ENCODE measurements around the gene PZP. TPM values are rescaled to one million over a fixed set of nuclear protein-coding genes. Genes with fewer than 3 reads are reported as not detected.

PZP gene
- total and polyA plus RNA-seq, 5 experiments from 2014 or later, result 0.29 TPM; not detected in 4

- no peaks in the 10 kb centered on the region for H3K9me3 Mint-ChIP-seq
- H3K27me3 Mint-ChIP-seq, result no peaks in the 10 kb centered on the region
- no peaks in the 10 kb centered on the region for H3K4me1 Mint-ChIP-seq
- H3K27ac Mint-ChIP-seq, result no peak overlapping the region
- DNase-seq (no peak), ATAC-seq (no peak)
- POLR2A ChIA-PET, result no interaction called here
- no peak overlapping the region for H3K4me3 Mint-ChIP-seq
- peaks cover 0 to 4% (median 2%) of the 10 kb centered on the region in 3 donors for H3K36me3 Mint-ChIP-seq
Measured at GRCh38 chr12:9106610-9107541, 101.3 kb downstream of the PZP start.

- peaks cover 0 to 4% (median 2%) of the 10 kb centered on the region in 3 donors for H3K36me3 Mint-ChIP-seq
- DNase-seq (no peak), ATAC-seq (no peak)
- no peaks in the 10 kb centered on the region for H3K9me3 Mint-ChIP-seq
- no peak overlapping the region for H3K4me3 Mint-ChIP-seq
- no peaks in the 10 kb centered on the region for H3K27me3 Mint-ChIP-seq
- no peaks in the 10 kb centered on the region for H3K4me1 Mint-ChIP-seq
- no peak overlapping the region for H3K27ac Mint-ChIP-seq
- POLR2A ChIA-PET, result no interaction called here
Measured at GRCh38 chr12:9106067-9106466, 102.1 kb downstream of the PZP start.

DNA sequence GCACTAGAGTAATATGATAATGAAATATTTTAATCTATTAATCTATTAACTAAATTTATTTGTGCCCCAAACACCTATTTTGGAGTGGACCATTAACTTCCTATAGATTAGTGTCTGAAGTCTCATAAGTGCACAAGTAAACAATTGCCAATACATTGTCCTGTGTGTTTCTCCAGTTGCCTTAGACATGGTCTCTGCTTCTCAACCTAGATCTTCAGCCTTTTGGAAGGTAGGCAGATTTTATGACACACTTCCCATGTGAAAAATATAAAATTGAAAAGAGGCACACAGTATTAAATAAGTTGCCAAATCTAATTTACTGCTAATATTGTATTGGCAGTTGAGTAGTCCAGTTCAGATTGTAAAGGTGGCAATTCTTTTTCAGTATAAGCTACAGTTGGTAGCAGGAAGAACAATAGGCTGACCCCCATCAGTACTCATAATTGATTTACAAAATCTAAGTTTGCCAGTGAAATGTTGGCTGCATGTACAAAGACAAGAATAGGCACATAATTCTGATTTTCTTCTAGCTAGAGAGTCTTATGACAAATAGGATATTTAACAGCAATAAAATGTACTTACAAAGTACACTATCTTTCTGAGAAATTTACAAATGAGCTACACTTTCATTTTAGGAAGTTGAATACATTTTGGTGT, 103.3 kb downstream of the PZP start:
- Mint-ChIP-seq H3K4me3 (no peak overlapping the region), H3K36me3 (peaks cover 0 to 8% (median 2%) of the 10 kb centered on the region in 3 donors), H3K9me3 (no peaks in the 10 kb centered on the region), H3K4me1 (no peaks in the 10 kb centered on the region), H3K27me3 (no peaks in the 10 kb centered on the region), H3K27ac (no peak overlapping the region)
- POLR2A ChIA-PET, result no interaction called here
- DNase-seq, result no peak
- no peak for ATAC-seq

- no peak overlapping the region for H3K27ac Mint-ChIP-seq
- no peaks in the 10 kb centered on the region for H3K4me1 Mint-ChIP-seq
- POLR2A ChIA-PET, result no interaction called here
- no peak for ATAC-seq
- peaks cover 0 to 10% (median 5%) of the 10 kb centered on the region in 3 donors for H3K36me3 Mint-ChIP-seq
- no peaks in the 10 kb centered on the region for H3K27me3 Mint-ChIP-seq
- H3K4me3 Mint-ChIP-seq, result no peak overlapping the region
- H3K9me3 Mint-ChIP-seq, result no peaks in the 10 kb centered on the region
- DNase-seq, result no peak
Measured at GRCh38 chr12:9104087-9104486, 104.1 kb downstream of the PZP start.

DNA sequence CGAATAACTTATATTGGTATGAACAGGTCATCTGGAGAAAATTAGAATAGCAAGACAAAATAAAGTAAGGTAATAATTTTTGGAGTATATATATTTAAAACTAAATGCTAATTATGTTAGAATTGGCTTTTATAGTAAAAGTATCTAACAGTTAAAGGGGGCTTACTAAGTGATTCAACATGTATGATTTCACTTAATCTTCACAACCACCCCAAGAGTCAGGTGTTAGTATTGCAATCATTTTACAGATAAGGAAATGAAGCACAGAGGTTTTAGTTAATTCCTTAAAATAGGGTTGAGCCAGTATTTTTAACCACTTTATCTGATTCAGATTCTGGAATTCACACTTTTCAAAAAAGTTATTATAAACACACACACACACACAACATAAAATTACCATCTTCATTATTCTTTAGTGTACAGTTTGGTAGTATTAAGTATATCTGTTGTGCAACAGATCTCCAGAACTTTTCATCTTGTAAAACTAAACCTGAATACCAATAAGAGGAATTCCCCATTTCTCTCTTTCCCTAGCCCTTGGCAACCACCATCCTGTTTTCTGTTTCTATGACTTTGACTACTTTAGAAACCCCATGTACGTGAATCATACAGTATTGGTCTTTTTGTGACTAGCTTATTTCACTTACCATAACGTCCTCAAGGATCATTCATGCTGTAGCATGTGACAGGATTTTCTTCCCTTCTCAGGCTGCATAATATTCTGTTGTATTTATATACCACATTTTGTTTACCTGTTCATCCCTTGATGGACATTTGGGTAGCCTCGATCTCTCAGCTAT, 104.9 kb downstream of the PZP start:
- Mint-ChIP-seq H3K9me3 (no peaks in the 10 kb centered on the region), H3K4me1 (no peaks in the 10 kb centered on the region), H3K36me3 (peaks cover 0 to 9% (median 5%) of the 10 kb centered on the region in 3 donors), H3K27ac (no peak overlapping the region), H3K4me3 (no peak overlapping the region), H3K27me3 (no peaks in the 10 kb centered on the region)
- no peak for DNase-seq
- POLR2A ChIA-PET, result no interaction called here
- ATAC-seq, result no peak

DNA sequence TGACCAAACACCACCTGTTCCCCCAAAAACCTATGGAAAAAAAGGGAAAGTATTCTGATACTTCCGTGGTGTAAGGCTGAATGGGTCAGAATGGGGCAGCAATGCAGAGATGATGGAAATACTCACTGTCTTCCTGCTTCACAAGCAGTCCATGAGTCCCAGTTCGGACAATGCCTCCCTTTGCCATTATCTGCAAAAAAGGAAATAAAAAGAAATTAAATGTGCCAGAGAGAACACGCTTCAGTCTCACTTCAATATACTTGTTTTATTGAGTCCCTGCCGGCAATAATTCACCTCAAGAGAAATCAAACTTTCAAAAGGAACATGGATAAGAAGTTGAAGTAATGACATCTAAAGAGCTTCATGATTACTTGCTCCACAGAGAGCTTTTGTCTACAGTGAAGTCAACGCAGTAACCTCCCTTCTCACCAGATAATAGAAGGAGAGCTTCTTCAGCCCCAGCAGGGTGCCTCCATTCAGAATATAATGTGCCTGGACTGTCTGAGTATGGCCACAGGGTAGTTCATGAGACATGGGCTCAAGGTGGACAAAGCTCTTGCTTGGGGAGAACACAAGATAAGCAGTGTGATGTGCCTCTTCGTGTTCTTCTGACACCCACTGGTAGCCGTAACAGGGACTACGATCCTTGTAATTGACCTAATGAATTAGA, 107.0 kb downstream of the PZP start:
- peaks cover 0 to 6% (median 5%) of the 10 kb centered on the region in 3 donors for H3K36me3 Mint-ChIP-seq
- POLR2A ChIA-PET, result no interaction called here
- ATAC-seq (no peak), DNase-seq (no peak)
- peak overlapping the region in 1 of 10 donors; percentile 35 for H3K27ac Mint-ChIP-seq
- H3K4me1 Mint-ChIP-seq, result no peaks in the 10 kb centered on the region
- no peaks in the 10 kb centered on the region for H3K27me3 Mint-ChIP-seq
- no peaks in the 10 kb centered on the region for H3K9me3 Mint-ChIP-seq
- no peak overlapping the region for H3K4me3 Mint-ChIP-seq

DNA sequence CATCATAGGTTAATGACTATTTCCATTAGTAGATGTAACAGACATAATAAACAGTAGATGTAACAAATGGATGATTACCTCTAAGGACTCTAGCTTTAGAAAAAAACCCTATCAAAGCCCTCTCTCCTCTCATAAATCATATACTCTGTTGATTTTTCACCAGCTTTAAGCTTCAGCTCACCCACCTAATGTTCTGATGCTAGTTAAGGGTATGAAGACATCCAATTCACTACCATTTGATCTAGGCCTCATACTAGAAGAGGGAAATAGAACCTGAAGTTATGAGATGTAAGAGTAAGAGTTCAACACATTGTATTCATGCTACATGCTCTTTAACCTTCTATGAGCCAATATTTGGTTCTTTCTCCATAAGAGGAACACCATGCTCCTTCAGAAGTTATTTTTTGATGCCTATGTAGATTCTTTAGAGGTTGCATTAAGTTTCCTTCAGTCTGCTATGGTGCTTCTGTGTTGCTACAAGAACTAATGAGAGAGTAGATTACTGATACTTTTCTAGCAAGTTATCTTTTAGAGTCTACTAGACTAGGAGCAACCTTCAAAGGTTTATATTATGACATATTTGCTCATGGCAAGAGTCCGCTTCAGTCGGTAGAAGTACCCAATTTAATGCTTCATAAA, 108.5 kb downstream of the PZP start:
- H3K27ac Mint-ChIP-seq, result no peak overlapping the region

More for the DNA sequence above, 108.5 kb downstream of the PZP start:
- POLR2A ChIA-PET, result no interaction called here
- H3K9me3 Mint-ChIP-seq, result no peaks in the 10 kb centered on the region
- H3K4me3 Mint-ChIP-seq, result no peak overlapping the region
- ATAC-seq, result no peak
- no peaks in the 10 kb centered on the region for H3K27me3 Mint-ChIP-seq
- no peak for DNase-seq
- H3K36me3 Mint-ChIP-seq, result peaks cover 0 to 8% (median 5%) of the 10 kb centered on the region in 3 donors
- H3K4me1 Mint-ChIP-seq, result no peaks in the 10 kb centered on the region

Small RNA genes within 50 kb of the gene (microRNA-seq; reads per million reads assigned to microRNA genes)
- not detected for gene MIR1244-3 (ENCODE audit: borderline microRNAs expressed)

Other genes with a start within 250 kb of the PZP start
- gene KLRG1, start 218.8 kb downstream of the PZP start, total RNA-seq, result 1 to 10 TPM; 4.1 to 5.0 TPM
- gene KLRG1, start 218.8 kb downstream of the PZP start, polyA plus RNA-seq, result 100 to 1,000 TPM in 1 of 3 donors, 10 to 100 TPM in 2; 13.8 to 237 (median 14.7) TPM
- 1 to 10 TPM in 1 of 2 experiments, under 1 TPM in 1; 0.36 to 1.5 TPM for gene A2M, start 92.5 kb downstream of the PZP start, total RNA-seq
- gene A2M, start 92.5 kb downstream of the PZP start, polyA plus RNA-seq, result under 1 TPM in 1 of 3 donors, not detected in 2; 0.03 TPM

Measured in naive thymus-derived CD8-positive, alpha-beta T cell (primary cell).